Measurements from ENCODE around the gene OTC. TPM values are rescaled to one million over a fixed set of nuclear protein-coding genes. Genes with fewer than 3 reads are reported as not detected.

OTC gene
- total RNA-seq, 1 donor from 2014 or later: not detected

DNA sequence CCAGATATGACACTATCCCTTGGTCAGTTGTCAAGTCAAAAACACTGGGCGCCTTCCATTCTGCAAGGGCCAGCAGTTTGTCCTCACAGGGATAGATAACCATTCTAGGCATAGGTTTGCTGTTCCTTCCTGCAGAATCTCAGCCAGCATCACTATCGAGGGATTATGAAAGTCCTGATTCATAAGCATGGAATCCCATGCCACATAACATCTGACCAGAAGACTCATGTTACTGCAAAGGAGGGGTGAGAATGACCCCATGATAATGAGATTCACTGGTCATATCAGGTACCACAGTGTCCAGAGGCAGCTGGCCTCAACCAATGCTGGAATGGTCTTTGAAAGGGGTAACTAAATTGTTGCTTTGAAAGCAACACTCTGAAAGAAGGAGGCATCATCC, 84.7 kb downstream of the OTC start:
- intact Hi-C loops (cut with DNase I): no loop called here
- ATAC-seq (ENCODE audit: poor library complexity): no peak
- no peak for DNase-seq

DNA sequence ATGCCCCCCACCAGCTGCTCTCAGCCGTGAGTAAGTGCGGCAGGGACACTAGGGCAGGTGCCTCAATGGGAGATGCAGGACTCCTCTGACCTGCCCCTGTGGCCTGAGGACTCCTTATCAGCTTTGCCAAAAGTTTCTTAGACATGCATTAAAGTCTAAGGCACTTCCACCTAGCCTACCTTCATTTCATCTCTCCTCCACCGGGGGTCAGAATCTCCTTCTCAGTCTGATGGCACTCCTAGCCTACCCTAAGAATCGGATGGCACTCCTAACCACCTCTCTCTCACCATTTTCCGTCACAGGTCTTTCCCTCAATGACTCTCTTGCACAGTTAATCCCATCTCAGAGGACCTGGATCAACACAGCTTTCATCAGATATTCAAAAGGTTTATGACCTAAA, 85.9 kb downstream of the OTC start:
- no peak for DNase-seq
- ATAC-seq (ENCODE audit: poor library complexity): no peak
- intact Hi-C loops (cut with DNase I): no loop called here

DNA sequence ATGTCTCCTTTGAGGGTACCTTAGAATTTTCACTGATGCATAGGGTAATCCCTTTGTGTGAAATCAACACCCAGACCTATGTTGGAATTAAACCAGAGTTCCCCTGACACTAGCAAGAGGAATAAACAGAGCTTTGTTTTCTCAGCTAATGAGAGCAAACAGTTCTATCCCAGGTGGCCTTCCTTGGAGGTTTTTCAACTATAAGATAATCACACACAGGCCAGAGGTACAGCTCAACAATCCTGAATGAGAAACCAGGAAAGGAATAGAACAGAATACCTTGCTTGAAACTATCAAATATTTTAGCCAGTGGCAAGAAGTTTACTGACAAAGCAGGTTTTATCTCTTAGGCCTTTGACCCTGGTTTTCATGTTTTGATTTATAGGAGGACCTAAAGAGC, 100.2 kb downstream of the OTC start:
- DNase-seq: no peak
- ATAC-seq (ENCODE audit: poor library complexity): no peak
- intact Hi-C loops (cut with DNase I): no loop called here

GRCh38 chrX:38458071-38458470, 105.7 kb downstream of the OTC start:
- intact Hi-C loops (cut with DNase I): no loop called here
- ATAC-seq (ENCODE audit: poor library complexity) (no peak), DNase-seq (no peak)

DNA sequence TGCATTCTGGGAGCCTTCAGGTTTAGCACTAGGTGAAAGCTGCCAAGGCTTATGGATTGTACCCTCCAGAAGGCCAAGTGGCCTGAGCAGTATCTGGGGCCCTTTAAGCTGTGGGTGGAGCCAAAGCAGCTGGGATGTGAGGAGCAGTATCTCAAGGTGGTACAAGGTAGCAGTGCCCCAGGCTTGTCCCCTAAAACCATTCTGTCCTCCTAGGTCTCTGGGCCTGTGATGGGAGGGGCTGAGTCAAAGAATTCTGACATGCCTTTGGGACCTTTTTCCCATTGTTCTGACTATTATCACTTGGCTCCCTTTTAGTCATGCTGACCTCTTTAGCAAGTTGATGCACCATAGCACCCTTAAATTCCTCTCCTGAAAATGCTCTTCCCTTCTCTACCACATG, 109.9 kb downstream of the OTC start:
- DNase-seq: no peak
- intact Hi-C loops (cut with DNase I): no loop called here
- ATAC-seq (ENCODE audit: poor library complexity): no peak

- DNase-seq: no peak
- intact Hi-C loops (cut with DNase I): no loop called here
- ATAC-seq (ENCODE audit: poor library complexity): no peak
Observed at GRCh38 chrX:38465686-38466085, 113.3 kb downstream of the OTC start.

- ATAC-seq (ENCODE audit: poor library complexity): no peak
- intact Hi-C loops (cut with DNase I): no loop called here
- no peak for DNase-seq
Observed at GRCh38 chrX:38468563-38469157, 116.3 kb downstream of the OTC start.

Other genes with a start within 250 kb of the OTC start
- gene SRPX, start 131.7 kb upstream of the OTC start, total RNA-seq: 36.1 TPM
- gene RPGR, start 25.1 kb upstream of the OTC start, total RNA-seq: 3.5 TPM
- gene TSPAN7, start 208.9 kb downstream of the OTC start, total RNA-seq: 26.6 TPM

All from Right ventricle myocardium superior (tissue), 1 donor.